ENCODE measurements around the gene OR10G8.

The OR10G8 gene

DNA sequence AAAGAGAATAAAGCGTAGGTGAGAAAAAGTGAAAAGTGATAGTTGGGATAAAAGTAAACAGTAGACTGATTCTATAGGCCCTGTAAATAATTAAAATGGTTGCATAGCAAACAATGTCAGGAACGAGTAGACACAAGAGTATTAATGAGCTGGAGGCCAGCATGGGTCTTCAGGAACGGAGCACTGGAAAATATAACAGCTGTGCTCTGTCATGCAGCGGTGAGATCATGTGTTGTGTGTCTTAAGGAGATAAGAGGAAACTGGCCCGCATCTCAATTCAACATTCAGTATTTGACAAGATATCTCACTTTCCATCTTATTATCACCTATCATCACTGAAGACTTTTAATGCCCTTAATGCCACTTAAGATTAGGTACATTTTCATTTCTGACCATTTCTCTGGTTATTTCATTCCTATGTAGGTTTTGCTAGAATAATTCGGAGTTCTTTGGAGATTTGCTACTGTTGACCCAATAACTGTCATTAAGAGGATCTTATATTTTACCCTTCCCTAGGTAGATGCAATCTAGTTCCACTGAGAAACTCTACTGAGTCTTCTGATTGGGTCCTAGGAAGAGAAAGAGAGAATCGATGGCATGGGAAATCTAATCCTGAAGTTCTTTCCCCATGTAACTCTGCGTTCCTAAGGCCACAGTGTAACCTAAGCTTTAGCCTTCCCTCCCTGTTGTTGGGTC, 53.2 kb downstream of the OR10G8 start:
- no peak for DNase-seq
